Aortic smooth muscle cell (primary cell): ENCODE measurements around the gene DTX1. TPM values are rescaled to one million over a fixed set of nuclear protein-coding genes. Genes with fewer than 3 reads are reported as not detected.

Experiments
- total RNA-seq: library from RNA; depleted of rRNA; stranded (reverse); fragments of >200 nt; gene quantifications from 2 replicates; pipeline ENCODE4 v1.2.3, GENCODE V29; 2014

The DTX1 gene
- total RNA-seq: not detected in 2 replicates

DNA sequence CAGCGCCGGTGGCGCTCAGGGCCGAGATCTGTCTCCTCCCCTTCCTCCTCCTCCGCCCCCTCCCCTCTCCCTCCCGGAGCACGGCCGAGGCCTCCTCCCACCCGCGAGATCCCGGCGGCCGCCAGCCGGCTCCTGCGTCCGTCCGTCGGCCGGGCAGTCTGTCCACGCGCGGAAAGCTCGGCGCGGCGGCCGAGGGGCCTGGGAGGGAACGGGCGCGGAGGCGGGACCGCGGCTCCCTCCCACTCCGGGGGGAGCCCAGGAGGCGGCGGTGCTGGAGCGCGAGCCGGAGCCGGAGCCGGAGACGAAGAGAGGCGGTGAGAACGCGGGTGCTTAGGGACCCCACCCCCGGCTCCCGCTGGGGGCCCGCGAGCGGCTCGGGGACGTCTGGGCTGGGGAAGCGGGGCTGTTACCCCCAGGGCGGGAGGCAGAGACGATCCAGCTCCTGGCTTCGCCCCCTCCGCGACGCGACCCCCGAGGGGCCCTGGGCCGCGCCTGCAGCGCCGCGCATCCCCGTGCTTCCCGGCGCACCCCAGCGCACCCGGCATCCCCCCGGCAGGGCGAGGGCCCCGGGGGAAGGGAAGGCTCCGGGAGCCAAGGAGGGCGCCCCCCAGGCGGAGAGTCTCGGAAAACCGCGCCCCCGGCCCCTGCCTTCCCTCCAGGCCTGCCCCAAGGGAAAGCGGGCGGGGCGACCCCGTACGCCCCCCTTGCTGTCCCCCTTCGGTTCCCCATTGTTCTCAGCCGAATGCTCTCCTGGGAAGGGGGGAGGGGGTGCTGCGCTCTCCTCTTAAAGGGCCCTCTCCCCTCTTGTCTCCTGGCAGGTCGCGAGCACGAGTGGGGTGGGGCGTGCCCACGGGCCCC, at the start of gene DTX1:
TSS of gene DTX1 (plus strand) at position 100 of the 858 bp plus-strand sequence. CDS start 1,463 bp downstream, outside the sequence.

DNA sequence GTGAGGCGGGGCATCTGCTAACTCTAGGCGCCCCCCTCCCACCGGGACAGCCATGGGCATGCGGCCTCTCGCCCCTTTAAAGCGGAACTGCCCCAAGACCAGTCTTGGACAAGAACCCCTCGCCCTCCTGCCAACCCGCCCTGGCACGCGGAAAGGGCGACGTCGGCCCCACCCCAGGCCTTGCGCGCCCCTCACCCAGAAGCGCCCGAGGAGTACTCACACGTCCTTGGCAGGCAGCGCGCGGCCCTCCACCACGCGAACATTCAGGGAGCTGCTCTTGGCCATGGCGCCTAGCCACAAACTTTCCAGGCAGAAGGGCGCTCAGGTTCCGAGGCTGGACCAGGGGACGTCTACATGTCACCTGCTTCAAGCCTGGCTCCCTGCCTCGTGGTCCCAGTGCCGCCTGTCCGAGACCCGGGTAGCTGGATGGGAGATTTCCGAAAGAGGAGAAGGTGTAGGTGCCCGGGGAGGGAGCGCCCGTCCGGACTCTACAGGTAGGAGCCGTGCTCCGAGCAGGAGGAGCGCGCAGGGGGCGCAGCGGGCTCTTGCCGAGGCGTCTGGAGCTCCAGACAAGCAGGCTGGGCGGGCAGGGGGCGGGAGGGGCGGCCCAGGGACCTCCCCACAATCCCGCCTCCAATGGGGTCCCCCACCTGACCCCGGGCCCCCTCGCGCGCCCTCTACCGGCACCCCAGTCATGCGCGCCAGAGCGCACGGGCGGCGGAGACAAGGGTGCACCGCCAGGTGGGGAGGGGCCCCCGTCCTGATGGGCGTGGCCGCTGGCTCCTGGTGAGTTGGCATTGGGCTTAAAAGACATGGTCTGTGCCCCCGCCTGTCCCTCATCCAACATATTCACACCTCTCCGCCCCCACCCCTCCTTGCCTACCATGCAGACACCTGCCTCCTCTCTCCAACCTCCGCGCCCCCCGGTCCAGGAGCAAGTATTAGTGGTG, 78.9 kb downstream of the DTX1 start, which contains the start of gene RASAL1:
TSS of gene RASAL1 (minus strand) at position 584 of the 950 bp plus-strand sequence. CDS start at position 285, 299 bp downstream.

Other genes starting within 250 kb of the DTX1 start
- 0.75 and 5.3 TPM in 2 replicates for gene OAS1, start 149.8 kb upstream of the DTX1 start, total RNA-seq
- gene OAS3, start 118.3 kb upstream of the DTX1 start, total RNA-seq: 5.0 and 6.3 TPM in 2 replicates
- gene OAS2, start 78.2 kb upstream of the DTX1 start, total RNA-seq: 11.3 and 12.3 TPM in 2 replicates
- gene RASAL1, start 79.0 kb downstream of the DTX1 start, total RNA-seq: not detected in 2 replicates
- gene CFAP73, start 93.0 kb downstream of the DTX1 start, total RNA-seq: not detected in 2 replicates
- gene DDX54, start 128.7 kb downstream of the DTX1 start, total RNA-seq: 25.9 and 34.0 TPM in 2 replicates
- gene RITA1, start 129.0 kb downstream of the DTX1 start, total RNA-seq: 11.1 and 12.6 TPM in 2 replicates
- 20.9 and 31.3 TPM in 2 replicates for gene TPCN1, start 164.7 kb downstream of the DTX1 start, total RNA-seq